IPS DF 19.7 (cell line): Measurements from ENCODE around the gene PACSIN3.

Experiments used
- DNase-seq: peaks from one replicate; pipeline ENCODE4 v3.0.0-alpha.2; 2013; ENCODE audit warnings: low read depth, low spot score

Gene PACSIN3

DNA sequence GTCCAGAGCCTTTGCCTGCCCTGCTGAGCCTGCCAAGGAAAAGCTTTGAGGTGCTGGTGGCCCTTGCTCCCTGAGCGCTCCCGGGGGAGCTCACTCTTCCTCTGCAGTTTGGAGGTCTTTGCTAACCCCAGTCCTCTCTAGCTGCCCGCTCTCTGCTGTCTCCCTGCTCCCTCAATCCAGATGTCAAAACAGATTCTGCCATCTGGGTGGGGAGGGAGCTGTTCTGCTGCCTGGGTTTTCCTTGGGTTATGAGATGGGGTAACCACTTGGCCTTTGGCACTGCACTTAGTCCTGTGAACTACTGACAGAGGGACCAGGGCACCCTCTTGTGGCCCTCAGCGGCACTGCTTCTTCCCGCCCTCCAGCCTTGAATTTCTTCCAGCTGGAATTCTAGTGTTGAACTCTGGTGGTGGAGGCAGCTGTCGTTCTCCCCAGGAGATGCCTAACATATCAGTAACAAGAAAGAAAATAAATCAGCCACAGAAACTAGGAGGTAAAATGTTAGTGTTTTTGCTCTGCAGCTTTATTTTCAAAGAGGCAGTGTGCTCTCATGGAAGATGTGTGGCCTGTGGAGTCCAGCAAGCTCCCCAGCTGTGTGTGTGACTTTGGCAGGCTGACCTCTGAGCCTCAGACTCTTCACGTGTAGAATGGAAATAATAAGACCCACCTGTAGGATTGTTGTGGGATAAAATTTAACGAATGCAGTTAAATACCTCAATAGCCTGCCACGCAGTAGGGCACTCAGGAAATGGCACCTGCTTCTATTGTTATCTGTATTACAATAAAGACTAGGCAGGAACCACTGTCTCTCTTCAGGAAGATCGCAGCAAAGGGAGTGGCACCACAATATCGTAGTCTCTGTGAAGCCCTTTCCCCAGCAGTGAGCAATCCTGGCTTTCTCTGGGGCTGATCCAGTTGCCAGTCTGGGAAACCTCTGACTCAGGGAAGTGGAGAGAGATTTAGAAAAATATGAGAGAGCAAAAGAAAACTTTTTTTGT lies 33.0 kb downstream of the PACSIN3 start:
- DNase-seq, result no peak

DNA sequence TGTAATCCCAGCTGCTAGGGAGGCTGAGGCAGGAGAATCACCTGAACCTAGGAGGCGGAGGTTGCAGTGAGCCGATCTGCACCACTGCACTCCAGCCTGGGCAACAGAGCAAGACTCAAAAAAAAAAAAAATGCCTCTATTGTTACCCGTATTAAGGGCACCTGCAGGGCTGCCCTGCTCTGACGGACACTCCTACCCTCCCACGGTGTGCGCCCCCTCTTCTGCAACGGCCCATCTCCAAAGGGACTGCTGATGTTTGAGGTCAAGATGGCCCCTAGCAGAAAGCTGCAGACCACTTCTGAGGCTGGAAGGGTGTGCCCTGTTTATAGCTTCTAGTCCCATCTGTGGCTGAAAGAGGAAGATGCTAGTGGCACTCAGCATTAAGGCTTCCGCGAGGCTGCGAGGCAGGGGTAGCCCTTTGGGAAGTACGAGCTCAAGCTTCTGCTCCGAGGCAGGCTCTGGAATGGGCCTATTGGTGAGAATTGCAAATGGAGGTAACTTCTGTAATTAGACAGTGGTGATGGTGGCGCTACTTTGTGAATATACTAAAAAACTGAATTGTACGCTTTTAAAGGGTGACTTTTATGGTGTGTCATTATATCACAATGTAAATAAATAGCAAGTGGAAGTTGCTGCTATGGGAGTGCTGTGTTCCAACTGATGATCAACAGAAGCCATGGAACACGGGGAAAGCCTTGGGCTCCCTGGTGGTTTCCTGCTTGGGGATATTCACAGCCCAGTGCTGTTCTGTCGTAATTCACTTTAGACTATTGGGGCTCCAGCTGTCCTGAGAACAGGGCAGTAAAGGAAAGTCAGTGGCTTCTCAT lies 33.9 kb downstream of the PACSIN3 start:
- DNase-seq, result no peak

DNA sequence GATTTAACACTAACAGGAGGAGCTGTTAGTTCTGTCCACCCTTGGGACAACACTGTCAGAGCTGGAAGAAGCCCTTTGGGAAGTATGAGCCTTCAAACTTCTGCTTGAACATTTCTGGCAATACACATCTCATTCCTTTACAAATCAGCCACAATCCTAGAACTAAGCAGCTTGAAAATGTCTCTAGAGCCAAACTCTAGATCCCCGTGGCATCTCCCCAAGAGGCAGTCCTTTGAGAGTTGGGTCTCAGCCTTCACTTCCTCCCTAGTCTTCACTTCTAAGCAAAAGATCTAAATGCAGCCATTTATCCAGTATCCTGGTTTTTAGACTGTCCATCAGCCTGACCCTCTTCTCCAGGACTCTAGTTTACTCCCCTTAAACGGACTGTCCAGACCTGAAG lies 36.5 kb downstream of the PACSIN3 start:
- DNase-seq, result no peak

DNA sequence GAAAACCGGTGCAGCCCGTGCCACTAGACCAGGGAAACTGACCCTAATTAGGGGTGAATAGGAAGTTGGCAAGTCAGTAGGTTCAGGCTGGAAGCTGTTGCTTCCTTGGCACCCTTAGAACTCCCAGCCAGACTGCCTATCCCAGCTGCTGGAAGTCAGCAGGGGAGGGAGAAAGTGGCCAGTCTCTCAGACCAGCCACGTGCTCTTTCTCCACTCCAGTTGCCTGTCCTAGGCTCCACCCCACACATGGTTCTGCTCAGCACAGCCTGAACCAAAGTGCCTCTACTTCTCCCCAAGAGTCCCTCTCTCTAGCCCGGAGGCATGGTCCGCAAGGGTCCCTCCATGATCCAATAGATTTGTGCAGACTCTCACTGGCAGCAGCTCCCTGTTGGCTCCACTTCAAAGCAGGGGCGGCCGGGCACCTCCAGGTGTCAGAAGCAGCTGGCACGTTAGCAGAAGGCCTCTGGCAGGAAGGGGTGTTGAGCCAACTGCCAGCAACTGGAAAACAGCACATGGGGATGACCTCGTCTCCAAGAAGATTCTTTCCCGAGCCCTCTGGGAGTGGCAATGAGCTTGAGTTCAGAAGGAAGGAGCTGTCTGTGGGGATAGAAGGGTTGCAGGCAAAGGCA lies 37.2 kb downstream of the PACSIN3 start:
- DNase-seq, result no peak

DNA sequence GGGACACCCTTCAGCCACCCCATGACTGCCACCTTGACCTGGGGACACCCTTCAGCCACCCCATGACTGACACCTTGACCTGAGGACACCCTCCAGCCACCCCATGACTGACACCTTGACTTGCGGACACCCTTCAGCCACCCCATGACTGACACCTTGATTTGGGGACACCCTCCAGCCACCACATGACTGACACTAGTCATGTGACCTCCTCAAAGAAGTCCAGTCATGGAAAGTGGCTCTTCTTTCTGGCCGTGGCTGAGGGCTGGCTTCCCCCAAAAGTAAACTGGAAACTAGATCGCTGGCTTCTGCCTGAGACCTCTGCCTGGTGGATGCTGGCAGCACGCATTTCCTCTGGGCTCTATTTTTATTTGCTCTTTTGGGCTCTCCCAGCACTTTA lies 38.0 kb downstream of the PACSIN3 start:
- DNase-seq, result no peak

DNA sequence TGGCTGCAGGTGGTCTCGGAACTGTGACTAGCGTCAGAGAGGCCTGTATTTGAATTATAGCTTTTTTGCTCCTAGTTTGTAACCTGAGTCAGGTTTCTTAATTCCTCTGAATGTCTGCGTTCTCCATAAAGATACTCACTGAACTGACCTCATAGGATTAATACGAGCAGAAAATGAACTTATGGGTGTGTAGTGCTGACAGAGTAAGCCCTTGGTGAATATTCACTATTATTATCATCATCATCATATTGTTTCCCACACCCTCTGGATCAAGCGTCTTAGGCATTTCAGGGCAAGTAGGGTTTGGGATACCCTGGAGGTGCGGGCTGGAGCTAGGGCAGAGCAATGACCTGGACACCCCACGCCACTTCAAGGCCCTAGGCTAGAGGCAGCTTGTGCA lies 38.6 kb downstream of the PACSIN3 start:
- no peak for DNase-seq

DNA sequence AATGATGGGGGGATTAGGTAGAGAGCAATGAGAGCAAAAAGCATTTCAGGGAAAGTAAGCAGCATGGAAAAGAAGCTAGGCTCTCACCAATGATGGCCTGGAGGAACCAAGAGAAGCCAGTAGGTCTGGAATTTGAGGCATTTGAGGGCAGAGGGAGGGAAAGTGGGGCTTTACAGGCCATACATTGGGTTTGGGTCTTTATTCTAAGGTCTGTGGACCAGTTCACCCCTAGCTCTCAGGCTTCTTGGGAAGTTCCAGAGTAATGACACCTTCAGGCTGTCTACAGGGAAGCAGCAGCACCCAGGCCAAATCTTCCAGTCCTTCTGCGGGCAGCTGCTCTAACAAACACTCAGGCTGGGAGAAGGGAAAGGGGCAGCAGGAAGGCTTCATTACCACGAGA lies 39.0 kb downstream of the PACSIN3 start:
- DNase-seq, result no peak

DNA sequence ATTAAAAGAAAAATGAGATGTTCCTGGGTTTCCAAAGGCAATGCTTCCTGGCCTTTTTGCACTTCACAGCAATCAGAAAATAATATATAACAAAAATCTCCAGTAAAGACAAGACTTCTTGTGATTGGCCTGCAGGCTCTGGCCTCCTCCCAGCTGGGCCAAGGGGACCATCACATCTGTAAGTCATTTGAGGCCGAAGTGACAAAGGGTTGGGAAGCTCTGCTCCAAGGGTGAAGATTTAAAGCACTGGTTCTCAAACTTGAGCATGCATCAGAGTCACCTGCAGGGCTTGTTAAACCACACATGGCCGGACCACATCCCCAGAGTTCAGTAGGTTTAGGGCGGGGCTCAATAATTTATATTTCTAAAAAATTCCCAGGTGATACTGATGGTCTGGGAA lies 41.7 kb downstream of the PACSIN3 start:
- no peak for DNase-seq

DNA sequence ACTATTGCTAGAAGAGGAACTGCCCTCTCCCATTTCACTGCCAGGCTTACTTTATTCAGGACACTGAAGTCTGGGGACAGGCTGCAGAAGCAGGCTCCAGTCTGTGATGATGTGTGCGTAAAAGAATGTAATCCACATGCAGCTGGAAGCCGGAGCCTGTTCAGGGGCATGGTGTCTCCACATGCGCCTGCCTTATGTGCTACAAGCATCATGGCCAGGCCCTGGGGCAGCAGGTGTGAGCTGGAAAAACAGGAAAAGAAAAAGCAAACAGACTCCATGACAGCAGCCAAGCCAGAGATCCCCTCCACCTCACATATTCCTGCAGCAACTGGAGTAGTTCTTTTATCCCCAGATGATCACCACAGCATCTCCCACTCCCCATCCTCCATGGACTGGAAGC lies 42.9 kb downstream of the PACSIN3 start:
- DNase-seq, result no peak

DNA sequence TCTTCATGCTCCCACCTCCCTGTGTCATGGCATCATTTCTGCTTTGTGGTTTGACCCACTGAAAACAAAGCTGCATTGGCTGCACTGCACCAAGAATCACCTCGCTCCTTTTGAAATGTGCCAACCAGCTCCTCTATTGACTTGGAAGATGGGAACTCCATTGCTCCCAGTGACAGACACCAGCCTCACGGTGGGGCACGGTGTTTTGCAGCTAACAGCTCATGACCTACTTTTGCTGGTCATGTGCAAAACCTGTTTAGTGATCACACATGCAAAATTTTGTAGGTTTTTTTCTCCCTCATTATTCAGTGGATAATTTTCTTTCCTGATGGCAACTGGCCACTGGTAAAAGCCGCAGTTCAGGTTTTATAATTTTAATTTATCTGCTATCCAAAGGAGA lies 46.4 kb downstream of the PACSIN3 start:
- no peak for DNase-seq

DNA sequence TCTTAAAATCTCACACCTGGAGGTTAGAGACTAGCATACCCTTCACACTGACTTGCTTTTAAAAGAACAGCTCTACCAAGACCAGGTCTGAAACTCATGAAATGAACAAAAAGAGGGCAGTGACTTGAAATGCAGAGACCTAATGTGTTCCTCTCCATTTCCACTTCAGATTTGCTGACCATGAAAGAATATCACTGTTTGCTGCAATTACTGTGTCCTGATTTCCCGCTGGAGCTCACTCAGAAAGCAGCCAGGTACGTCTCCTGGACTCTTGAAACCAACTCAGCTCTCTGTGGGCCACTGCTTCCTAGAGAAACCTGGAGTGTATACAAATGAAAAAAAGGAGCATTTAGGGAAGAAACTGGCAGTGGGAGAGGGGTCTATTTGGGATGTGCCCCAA lies 48.8 kb downstream of the PACSIN3 start:
- DNase-seq, result no peak

DNA sequence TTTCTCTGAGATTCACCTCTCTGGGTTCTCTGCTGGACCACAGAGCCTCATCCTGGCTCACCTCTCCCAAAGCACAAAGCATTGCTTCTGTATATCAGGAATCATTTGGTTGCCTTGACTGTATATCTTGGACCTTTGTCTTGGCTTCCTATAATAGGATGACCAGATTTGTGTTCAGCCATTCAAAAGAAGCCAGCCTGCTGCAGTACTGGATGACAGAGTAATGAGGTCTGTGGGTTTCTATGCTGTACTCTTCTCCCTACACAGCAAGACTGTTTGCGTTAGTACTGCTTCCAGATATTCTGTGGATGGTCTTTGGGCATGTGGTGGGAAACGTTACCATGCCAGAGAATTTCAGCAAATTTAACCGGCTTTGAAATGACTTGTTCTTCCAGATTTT lies 49.3 kb downstream of the PACSIN3 start:
- no peak for DNase-seq

DNA sequence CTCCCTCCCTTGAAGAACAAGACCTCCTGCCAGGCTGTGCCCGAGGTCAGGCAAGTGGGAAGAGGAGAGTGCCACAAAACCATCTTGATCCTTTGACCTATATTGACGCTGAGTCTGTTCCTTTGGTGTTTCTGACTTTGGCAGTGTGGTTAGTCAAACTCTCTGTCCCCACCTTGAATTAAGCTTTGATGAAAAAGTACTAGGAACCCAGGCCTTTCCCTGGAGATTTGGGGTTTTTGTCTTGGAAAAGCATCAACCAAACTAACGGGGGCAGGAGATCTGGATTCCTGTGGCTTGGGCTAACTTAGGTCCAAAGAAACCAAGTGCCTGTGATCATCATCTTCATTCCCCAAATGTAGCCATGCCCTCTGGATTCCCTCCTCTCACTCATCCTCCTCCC lies 49.9 kb downstream of the PACSIN3 start:
- no peak for DNase-seq

DNA sequence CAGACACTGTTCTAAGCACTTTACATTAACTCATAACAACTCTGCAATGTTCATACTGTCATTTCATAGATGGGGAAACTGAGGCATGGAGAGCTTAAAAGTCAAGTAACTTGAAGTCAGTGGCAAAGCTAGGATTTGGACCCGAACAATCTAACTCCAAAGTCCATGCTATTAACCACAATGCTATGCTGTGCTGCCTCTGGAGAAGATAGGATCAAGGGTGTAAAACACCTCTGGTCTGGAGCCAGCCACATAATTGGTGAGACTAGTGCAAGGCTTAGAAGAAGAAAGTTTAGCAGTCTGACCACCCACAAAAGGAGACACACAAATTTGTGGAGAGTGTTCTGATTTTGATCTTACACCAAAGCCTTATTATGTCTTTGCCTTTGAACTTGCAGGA lies 53.3 kb downstream of the PACSIN3 start:
- DNase-seq, result no peak

DNA sequence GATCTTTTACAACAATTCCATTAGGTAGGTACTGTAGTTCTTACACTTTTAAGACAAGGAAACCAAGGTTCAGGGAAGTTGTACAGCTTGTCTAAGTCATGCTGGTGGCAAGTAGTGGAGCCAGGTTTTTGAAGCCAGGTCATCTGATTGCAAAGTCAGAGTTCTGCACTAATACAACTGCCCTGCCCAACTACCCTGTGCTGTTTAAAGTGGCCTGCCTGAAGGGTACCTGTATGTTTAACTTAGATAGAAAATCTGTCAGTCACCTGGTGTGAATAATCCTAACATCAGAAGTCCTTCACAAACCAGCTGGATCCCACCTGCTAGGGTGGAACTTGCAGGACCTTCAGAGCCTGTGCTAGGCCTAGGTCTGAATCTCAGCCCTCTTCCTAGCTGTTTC lies 53.7 kb downstream of the PACSIN3 start:
- no peak for DNase-seq

DNA sequence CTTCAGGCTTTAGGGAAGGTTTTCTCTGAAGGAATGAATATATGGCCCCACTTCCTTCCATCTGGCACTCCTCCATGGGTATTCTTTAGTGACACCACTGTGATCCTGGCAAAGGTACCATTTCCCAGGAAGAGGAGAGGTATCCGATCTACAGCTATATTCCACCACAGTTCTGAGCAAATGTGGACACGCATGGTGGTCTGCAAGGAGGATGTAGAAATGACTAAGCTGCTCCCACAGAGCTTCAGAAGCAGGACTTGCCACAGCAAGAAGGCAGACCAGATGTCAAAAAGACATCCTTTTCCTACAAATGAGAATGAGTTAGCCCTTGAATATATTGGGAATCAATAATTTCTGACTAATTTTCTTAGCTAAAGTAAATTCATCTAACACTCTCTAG lies 55.1 kb downstream of the PACSIN3 start:
- no peak for DNase-seq

DNA sequence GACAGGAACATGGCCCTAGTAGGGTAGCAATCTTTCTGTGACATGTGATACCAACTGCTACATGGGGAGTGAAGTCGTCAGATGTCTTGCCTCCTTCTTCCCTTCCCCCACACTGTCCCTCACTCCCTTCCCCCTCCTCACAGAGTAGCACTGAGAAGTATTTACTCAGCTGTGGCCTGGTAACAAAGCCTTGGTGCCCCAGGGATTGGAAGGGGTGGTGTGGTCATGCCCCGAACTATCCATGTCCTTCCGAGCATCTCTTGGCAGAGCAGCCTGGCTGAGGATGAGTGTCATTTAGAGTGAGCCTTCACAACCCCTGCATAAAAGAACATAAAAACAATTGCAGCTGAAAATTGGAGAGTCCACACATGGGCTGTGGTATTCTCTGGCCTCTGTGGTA lies 55.7 kb downstream of the PACSIN3 start:
- no peak for DNase-seq
